Thyroid gland (tissue), 4 donors: ENCODE measurements around the gene MB21D2.

Experiments
- CTCF ChIP-seq, 6 experiments: fragments of 200-600 bp in 3 of 6; fragments of 450-650 bp in 3 of 6; sonication (generic) in 3 of 6; IDR thresholded peaks; one replicate each; pipeline ENCODE4 v1.5.1; 2016 to 2019; ENCODE audit warnings: antibody characterized with exemption in 6 of 6, mild to moderate bottlenecking in 2 of 6, inconsistent platforms in 1 of 6, moderate library complexity in 1 of 6
- POLR2A ChIP-seq, 2 donors: fragments of 450-650 bp; IDR thresholded peaks; one replicate each; pipeline ENCODE4 v1.6.1; 2017; ENCODE audit warnings: antibody characterized with exemption in 2 of 2, mild to moderate bottlenecking in 2 of 2, moderate library complexity in 1 of 2

GRCh38 chr3:192801985-192802384 lies 115.7 kb downstream of the MB21D2 start:
- no peak for TF ChIP-seq CTCF (IDR thresholded peaks at IDR 0.05)
- TF ChIP-seq POLR2A (IDR thresholded peaks at IDR 0.05): no peak
